ENCODE results near the gene HELT. TPM values are rescaled to one million over a fixed set of nuclear protein-coding genes. Genes with fewer than 3 reads are reported as not detected.
A peak's percentile ranks its signal among the peaks of the same experiment; 100 is the strongest.
"Not testable (repeated sequence)": the region's sequence is repeated elsewhere in the genome, so short reads cannot be mapped to it uniquely, and the experiment has no call there.

The HELT gene
- total RNA-seq, 1 donor from 2014 or later = not detected

GRCh38 chr4:184988611-184989010, 29.7 kb upstream of the HELT start:
- Mint-ChIP-seq H3K4me1 (no peaks in the 10 kb centered on the region), H3K4me3 (no peak overlapping the region), H3K27me3 (ENCODE audit: low read depth) (peaks cover 5% of the 10 kb centered on the region), H3K27ac (ENCODE audit: unreplicated experiment) (no peak overlapping the region), H3K36me3 (ENCODE audit: low read depth) (no peaks in the 10 kb centered on the region), H3K9me3 (no peaks in the 10 kb centered on the region)
- no peak for TF ChIP-seq CTCF (conservative IDR thresholded peaks at IDR 0.05)
- DNase-seq (ENCODE audit: low read depth, low spot score) = no peak

GRCh38 chr4:184989283-184989682, 29.0 kb upstream of the HELT start:
- peak overlapping the region; percentile 30 for H3K27ac Mint-ChIP-seq (ENCODE audit: unreplicated experiment)
- not testable (repeated sequence) for H3K27me3 Mint-ChIP-seq (ENCODE audit: low read depth); H3K9me3 Mint-ChIP-seq; DNase-seq (ENCODE audit: low read depth, low spot score); H3K4me3 Mint-ChIP-seq; H3K4me1 Mint-ChIP-seq; H3K36me3 Mint-ChIP-seq (ENCODE audit: low read depth)

- not testable (repeated sequence) for H3K4me3 Mint-ChIP-seq; H3K9me3 Mint-ChIP-seq; H3K36me3 Mint-ChIP-seq (ENCODE audit: low read depth); H3K27me3 Mint-ChIP-seq (ENCODE audit: low read depth); DNase-seq (ENCODE audit: low read depth, low spot score); H3K27ac Mint-ChIP-seq (ENCODE audit: unreplicated experiment); H3K4me1 Mint-ChIP-seq
Measured at GRCh38 chr4:184990131-184990530, 28.2 kb upstream of the HELT start.

GRCh38 chr4:184991860-184992259, 26.4 kb upstream of the HELT start:
- Mint-ChIP-seq H3K4me1 (no peaks in the 10 kb centered on the region), H3K4me3 (no peak overlapping the region), H3K36me3 (ENCODE audit: low read depth) (no peaks in the 10 kb centered on the region), H3K9me3 (no peaks in the 10 kb centered on the region), H3K27me3 (ENCODE audit: low read depth) (peaks cover 7% of the 10 kb centered on the region), H3K27ac (ENCODE audit: unreplicated experiment) (no peak overlapping the region)
- no peak for TF ChIP-seq CTCF (conservative IDR thresholded peaks at IDR 0.05)
- no peak for DNase-seq (ENCODE audit: low read depth, low spot score)

GRCh38 chr4:184992422-184992821, 25.9 kb upstream of the HELT start:
- H3K27me3 Mint-ChIP-seq (ENCODE audit: low read depth) = peaks cover 10% of the 10 kb centered on the region
- H3K4me1 Mint-ChIP-seq = no peaks in the 10 kb centered on the region
- DNase-seq (ENCODE audit: low read depth, low spot score) = no peak
- no peak overlapping the region for H3K27ac Mint-ChIP-seq (ENCODE audit: unreplicated experiment)
- no peaks in the 10 kb centered on the region for H3K9me3 Mint-ChIP-seq
- no peak overlapping the region for H3K4me3 Mint-ChIP-seq
- H3K36me3 Mint-ChIP-seq (ENCODE audit: low read depth) = no peaks in the 10 kb centered on the region
- TF ChIP-seq CTCF (conservative IDR thresholded peaks at IDR 0.05) = no peak

GRCh38 chr4:184993247-184993646, 25.0 kb upstream of the HELT start:
- DNase-seq (ENCODE audit: low read depth, low spot score) = no peak
- Mint-ChIP-seq H3K4me1 (no peaks in the 10 kb centered on the region), H3K27ac (ENCODE audit: unreplicated experiment) (no peak overlapping the region), H3K27me3 (ENCODE audit: low read depth) (peaks cover 10% of the 10 kb centered on the region), H3K4me3 (no peak overlapping the region), H3K9me3 (no peaks in the 10 kb centered on the region), H3K36me3 (ENCODE audit: low read depth) (no peaks in the 10 kb centered on the region)
- no peak for TF ChIP-seq CTCF (conservative IDR thresholded peaks at IDR 0.05)

Measured in neural crest cell (in vitro differentiated cells).